NB4 (cell line): ENCODE results near the gene CUEDC2.

ENCODE experiments used
- MYC ChIP-seq: IDR thresholded peaks from 2 replicates; pipeline ENCODE4 v1.6.1; 2011; ENCODE audit warnings: low read depth, low read length
- POLR2A ChIP-seq: IDR thresholded peaks from 2 replicates; pipeline ENCODE4 v1.6.1; 2011; ENCODE audit warnings: mild to moderate bottlenecking; ENCODE audit not compliant: insufficient read length; ENCODE audit errors: extremely low read depth
- TF ChIP-seq, protein P1 (sequence below): IDR thresholded peaks from one replicate; pipeline ENCODE4 v1.5.1; 2012; ENCODE audit warnings: low read depth, low read length
- TF ChIP-seq, protein P2 (sequence below): IDR thresholded peaks from 2 replicates; pipeline ENCODE4 v1.6.1; 2011; ENCODE audit warnings: low read depth, low read length

GRCh38 chr10:102416283-102416682, 16.1 kb downstream of the CUEDC2 start:
- TF ChIP-seq, protein P1, sequence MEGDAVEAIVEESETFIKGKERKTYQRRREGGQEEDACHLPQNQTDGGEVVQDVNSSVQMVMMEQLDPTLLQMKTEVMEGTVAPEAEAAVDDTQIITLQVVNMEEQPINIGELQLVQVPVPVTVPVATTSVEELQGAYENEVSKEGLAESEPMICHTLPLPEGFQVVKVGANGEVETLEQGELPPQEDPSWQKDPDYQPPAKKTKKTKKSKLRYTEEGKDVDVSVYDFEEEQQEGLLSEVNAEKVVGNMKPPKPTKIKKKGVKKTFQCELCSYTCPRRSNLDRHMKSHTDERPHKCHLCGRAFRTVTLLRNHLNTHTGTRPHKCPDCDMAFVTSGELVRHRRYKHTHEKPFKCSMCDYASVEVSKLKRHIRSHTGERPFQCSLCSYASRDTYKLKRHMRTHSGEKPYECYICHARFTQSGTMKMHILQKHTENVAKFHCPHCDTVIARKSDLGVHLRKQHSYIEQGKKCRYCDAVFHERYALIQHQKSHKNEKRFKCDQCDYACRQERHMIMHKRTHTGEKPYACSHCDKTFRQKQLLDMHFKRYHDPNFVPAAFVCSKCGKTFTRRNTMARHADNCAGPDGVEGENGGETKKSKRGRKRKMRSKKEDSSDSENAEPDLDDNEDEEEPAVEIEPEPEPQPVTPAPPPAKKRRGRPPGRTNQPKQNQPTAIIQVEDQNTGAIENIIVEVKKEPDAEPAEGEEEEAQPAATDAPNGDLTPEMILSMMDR = no peak
- TF ChIP-seq POLR2A (no peak), MYC (no peak)
- TF ChIP-seq, protein P2, sequence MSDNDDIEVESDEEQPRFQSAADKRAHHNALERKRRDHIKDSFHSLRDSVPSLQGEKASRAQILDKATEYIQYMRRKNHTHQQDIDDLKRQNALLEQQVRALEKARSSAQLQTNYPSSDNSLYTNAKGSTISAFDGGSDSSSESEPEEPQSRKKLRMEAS = no peak
